Dermis lymphatic vessel endothelial cell (primary cell): ENCODE results near the gene CD69. TPM values are rescaled to one million over a fixed set of nuclear protein-coding genes. Genes with fewer than 3 reads are reported as not detected.

Experiments
- total RNA-seq: library from RNA; depleted of rRNA; stranded (reverse); fragments of >200 nt; gene quantifications from 2 replicates; pipeline ENCODE4 v1.2.1, GENCODE V29; 2014

Gene CD69
- total RNA-seq: 0.09 and 0.11 TPM in 2 replicates

DNA sequence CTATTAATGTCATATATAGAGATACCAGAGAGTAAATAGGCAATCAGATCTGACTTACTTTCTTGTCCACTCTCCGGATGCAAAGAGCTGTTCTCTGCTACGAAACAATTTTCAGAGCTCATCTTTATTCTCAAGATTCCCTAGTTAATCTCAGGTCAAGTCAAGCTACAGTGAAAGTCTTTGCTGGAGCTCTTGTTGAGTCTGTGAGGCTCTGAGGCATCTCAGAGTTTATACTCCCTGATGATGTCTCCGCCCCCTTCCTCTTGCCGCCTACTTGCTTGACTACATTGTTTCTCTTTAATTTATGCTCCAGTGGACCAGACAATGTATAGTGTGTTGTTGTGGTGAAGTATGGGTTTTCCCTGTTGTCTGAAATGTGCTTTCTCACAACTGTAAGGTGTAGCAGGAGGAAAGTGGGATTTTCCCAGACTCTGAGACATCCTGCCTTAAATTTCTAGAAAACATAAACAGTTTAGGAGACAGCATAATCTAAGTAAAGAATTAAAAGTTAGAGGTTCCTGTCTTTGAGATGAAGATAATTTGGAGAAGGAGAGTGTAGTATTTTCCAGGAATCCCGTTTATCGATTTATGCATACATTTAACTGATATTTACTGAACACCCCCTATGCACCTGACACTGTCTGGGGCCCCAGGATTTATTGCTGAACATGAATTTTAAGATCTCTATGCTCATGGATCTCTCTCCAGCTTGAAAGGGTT lies at the start of gene CD69:
TSS of gene CD69 (minus strand) at position 203 of the 720 bp plus-strand sequence. CDS start at position 122, 81 bp downstream.

DNA sequence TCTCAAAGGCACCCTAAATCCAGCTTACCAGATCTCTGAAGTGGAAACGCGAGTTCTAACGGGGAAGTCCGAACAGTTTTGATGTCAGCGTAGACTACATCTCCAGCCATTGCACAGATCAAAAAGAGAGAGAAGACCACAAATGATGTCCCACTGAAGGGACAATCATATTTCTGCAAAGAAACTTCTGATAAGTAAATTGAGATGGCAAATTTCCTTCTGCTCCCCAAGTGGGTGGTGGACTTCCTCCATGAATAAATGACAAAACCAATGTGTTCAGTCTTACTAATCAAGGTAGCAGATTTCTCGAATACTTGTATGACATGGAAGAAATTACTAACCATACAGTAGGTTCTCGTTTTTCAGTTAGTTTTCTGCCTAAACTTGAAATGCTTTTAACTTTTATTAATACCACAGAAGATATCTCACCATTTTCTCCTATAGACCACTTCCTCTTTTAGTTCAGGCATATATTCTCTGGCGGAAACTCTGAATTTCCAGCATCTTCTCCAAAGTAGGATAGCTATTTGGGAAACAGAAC lies 27.7 kb downstream of the CD69 start, which contains the start of gene CLECL1:
TSS of gene CLECL1 (minus strand) at position 177 of the 541 bp plus-strand sequence.

Other genes with a start within 250 kb of the CD69 start
- not detected in 2 replicates for gene KLRB1, start 153.0 kb downstream of the CD69 start, total RNA-seq
- gene CLEC2D, start 91.2 kb downstream of the CD69 start, total RNA-seq: 2.2 and 2.6 TPM in 2 replicates
- gene CLECL1, start 27.8 kb downstream of the CD69 start, total RNA-seq: not detected in 2 replicates
- gene KLRF1, start 66.6 kb upstream of the CD69 start, total RNA-seq: 0.09 TPM in 1 of 2 replicates, not detected in the other
- gene CLEC2B, start 108.5 kb upstream of the CD69 start, total RNA-seq: 45.6 and 83.1 TPM in 2 replicates
- gene KLRF2, start 120.6 kb upstream of the CD69 start, total RNA-seq: not detected in 2 replicates
- not detected in 2 replicates for gene CLEC2A, start 171.5 kb upstream of the CD69 start, total RNA-seq
- not detected in 2 replicates for gene CLEC12A, start 210.5 kb upstream of the CD69 start, total RNA-seq
- gene CLEC1B, start 238.2 kb upstream of the CD69 start, total RNA-seq: not detected in 2 replicates
- not detected in 2 replicates for gene CLEC12B, start 249.7 kb upstream of the CD69 start, total RNA-seq